Measurements from ENCODE around the gene HCFC1R1. TPM values are rescaled to one million over a fixed set of nuclear protein-coding genes. Genes with fewer than 3 reads are reported as not detected.
"Not testable (repeated sequence)": the region's sequence is repeated elsewhere in the genome, so short reads cannot be mapped to it uniquely, and the experiment has no call there.

HCFC1R1 gene, protein sequence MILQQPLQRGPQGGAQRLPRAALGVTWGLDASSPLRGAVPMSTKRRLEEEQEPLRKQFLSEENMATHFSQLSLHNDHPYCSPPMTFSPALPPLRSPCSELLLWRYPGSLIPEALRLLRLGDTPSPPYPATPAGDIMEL
- 117 TPM for total RNA-seq (ENCODE audit: unreplicated experiment)
- long read RNA-seq, transcript HCFC1R1-201 (4 exons, 965 nt), result minor isoform, 16 of 51 reads
- long read RNA-seq, transcript HCFC1R1-206 (3 exons, 618 nt), result major isoform, 21 of 51 reads
- long read RNA-seq, partial matches to known transcripts, result 2 of 51 reads
- long read RNA-seq, other reads (novel, unspliced or antisense), result 5 of 51 reads

DNA sequence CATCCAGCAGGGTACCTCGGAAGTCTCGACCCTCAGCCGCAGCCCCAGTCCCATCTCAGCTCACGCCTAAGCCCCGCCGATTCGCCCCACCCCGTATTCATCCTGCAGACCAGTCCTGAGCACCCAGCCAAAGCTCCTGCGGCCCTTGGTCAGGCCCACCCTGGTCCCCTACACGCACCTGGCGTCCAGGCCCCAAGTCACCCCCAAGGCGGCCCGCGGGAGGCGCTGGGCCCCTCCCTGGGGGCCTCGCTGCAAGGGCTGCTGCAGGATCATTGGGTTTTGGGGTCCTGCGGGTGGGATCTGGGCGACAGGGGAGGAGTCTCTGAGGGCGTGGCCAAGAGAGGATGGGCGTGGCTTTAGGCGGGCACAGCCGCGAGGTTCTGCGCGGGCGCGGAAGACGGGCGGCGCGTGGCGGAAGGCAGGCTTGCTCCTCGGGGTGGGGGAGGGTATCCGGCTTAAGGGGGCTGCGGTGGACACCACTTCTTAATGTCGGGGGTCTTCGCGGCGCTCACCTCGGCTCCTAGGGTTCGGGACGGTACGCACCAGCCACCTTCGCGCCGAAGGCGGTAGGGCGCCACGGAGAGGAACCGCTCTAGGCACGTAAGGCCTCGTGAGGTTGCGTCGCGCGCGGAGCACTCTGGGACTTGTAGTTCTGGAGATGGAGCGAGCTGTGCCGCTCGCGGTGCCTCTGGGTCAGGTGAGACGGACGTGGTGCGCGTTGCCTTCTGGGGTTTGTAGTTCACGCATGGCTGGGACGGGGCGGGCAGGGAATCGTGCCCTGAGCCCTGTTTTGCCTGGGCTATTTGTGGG lies at the start of gene HCFC1R1, which contains the start of gene THOC6:
TSS of gene HCFC1R1 (minus strand) at position 274 of the 810 bp plus-strand sequence. CDS start at position 273, 1 bp downstream.
TSS of gene THOC6 (plus strand) at position 367 of the 810 bp plus-strand sequence. CDS start at position 659, 292 bp downstream.
- Mint-ChIP-seq H3K4me1 (ENCODE audit: low read depth, unreplicated experiment) (peaks cover 18% of the 10 kb centered on the region), H3K36me3 (ENCODE audit: unreplicated experiment) (no peaks in the 10 kb centered on the region), H3K27ac (ENCODE audit: unreplicated experiment) (peak within 1 kb of the TSS; percentile 96), H3K4me3 (ENCODE audit: unreplicated experiment) (peak within 1 kb of the TSS; percentile 90), H3K27me3 (ENCODE audit: unreplicated experiment) (peaks cover 13% of the 10 kb centered on the region), H3K9me3 (ENCODE audit: unreplicated experiment) (peaks cover 2% of the 10 kb centered on the region)
- no peak for TF ChIP-seq CTCF (IDR thresholded peaks at IDR 0.05; ENCODE audit: partially characterized antibody, unreplicated experiment)
- DNase-seq, result peak; percentile 95

- H3K9me3 Mint-ChIP-seq (ENCODE audit: unreplicated experiment), result peaks cover 2% of the 10 kb centered on the region
Observed at GRCh38 chr16:3073448-3073847, 49.7 kb upstream of the HCFC1R1 start.

GRCh38 chr16:3072576-3073263 lies 49.0 kb upstream of the HCFC1R1 start:
- H3K4me1 Mint-ChIP-seq (ENCODE audit: low read depth, unreplicated experiment); H3K27me3 Mint-ChIP-seq (ENCODE audit: unreplicated experiment): not testable (repeated sequence)

More at GRCh38 chr16:3073448-3073847, 49.7 kb upstream of the HCFC1R1 start:
- peaks cover 8% of the 10 kb centered on the region for H3K27me3 Mint-ChIP-seq (ENCODE audit: unreplicated experiment)
- H3K36me3 Mint-ChIP-seq (ENCODE audit: unreplicated experiment), result no peaks in the 10 kb centered on the region
- H3K4me3 Mint-ChIP-seq (ENCODE audit: unreplicated experiment), result peak overlapping the region; percentile 5
- no peak for DNase-seq
- TF ChIP-seq CTCF (IDR thresholded peaks at IDR 0.05; ENCODE audit: partially characterized antibody, unreplicated experiment), result no peak
- H3K27ac Mint-ChIP-seq (ENCODE audit: unreplicated experiment), result no peak overlapping the region
- H3K4me1 Mint-ChIP-seq (ENCODE audit: low read depth, unreplicated experiment), result peaks cover 5% of the 10 kb centered on the region

GRCh38 chr16:3072148-3072547 lies 48.4 kb upstream of the HCFC1R1 start:
- not testable (repeated sequence) for H3K27ac Mint-ChIP-seq (ENCODE audit: unreplicated experiment); H3K27me3 Mint-ChIP-seq (ENCODE audit: unreplicated experiment); H3K4me3 Mint-ChIP-seq (ENCODE audit: unreplicated experiment); H3K9me3 Mint-ChIP-seq (ENCODE audit: unreplicated experiment); H3K36me3 Mint-ChIP-seq (ENCODE audit: unreplicated experiment); DNase-seq; H3K4me1 Mint-ChIP-seq (ENCODE audit: low read depth, unreplicated experiment)

More at GRCh38 chr16:3072576-3073263, 49.0 kb upstream of the HCFC1R1 start:
- H3K36me3 Mint-ChIP-seq (ENCODE audit: unreplicated experiment); H3K4me3 Mint-ChIP-seq (ENCODE audit: unreplicated experiment); H3K9me3 Mint-ChIP-seq (ENCODE audit: unreplicated experiment); DNase-seq; H3K27ac Mint-ChIP-seq (ENCODE audit: unreplicated experiment): not testable (repeated sequence)

DNA sequence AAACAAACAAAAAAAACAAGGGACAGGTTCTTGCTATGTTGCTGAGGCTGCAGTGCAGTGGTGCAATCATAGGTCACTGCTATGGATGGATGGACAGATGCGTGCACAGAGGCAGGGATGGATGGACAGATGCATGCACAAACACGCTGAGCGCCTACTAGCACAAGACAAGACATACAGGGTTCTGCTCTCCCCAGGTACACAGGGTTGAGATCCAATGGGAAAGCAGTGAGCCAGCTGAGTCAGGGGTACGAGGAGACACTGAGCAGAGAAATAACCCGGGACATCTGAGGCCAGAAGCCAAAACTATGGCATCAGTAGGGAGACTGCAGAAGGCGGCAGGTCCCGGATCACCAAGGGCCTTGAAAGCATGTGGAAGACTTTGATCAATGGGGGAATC lies 47.9 kb upstream of the HCFC1R1 start:
- DNase-seq, result no peak
- Mint-ChIP-seq H3K4me3 (ENCODE audit: unreplicated experiment) (no peak overlapping the region), H3K4me1 (ENCODE audit: low read depth, unreplicated experiment) (peaks cover 5% of the 10 kb centered on the region), H3K9me3 (ENCODE audit: unreplicated experiment) (peaks cover 4% of the 10 kb centered on the region), H3K27ac (ENCODE audit: unreplicated experiment) (no peak overlapping the region), H3K27me3 (ENCODE audit: unreplicated experiment) (peaks cover 9% of the 10 kb centered on the region), H3K36me3 (ENCODE audit: unreplicated experiment) (no peaks in the 10 kb centered on the region)
- no peak for TF ChIP-seq CTCF (IDR thresholded peaks at IDR 0.05; ENCODE audit: partially characterized antibody, unreplicated experiment)
